Nephron progenitor cell (in vitro differentiated cells): ENCODE measurements around the gene CFAP299.

ENCODE experiments used
- DNase-seq: peaks from one replicate; pipeline ENCODE4 v3.0.0; 2021
- H3K27ac Mint-ChIP-seq: 2 replicates; pipeline ENCODE4 v1.8.0; 2021; ENCODE audit warnings: mild to moderate bottlenecking, moderate library complexity, mixed read lengths
- H3K27me3 Mint-ChIP-seq: 2 replicates; pipeline ENCODE4 v1.8.0; 2021; ENCODE audit warnings: mild to moderate bottlenecking, low read depth, mixed read lengths; ENCODE audit not compliant: poor library complexity
- H3K36me3 Mint-ChIP-seq: 2 replicates; pipeline ENCODE4 v1.8.0; 2021; ENCODE audit warnings: low read depth, mixed read lengths
- H3K4me1 Mint-ChIP-seq: 2 replicates; pipeline ENCODE4 v1.8.0; 2021; ENCODE audit warnings: mixed read lengths
- H3K4me3 Mint-ChIP-seq: 2 replicates; pipeline ENCODE4 v1.8.0; 2021; ENCODE audit warnings: mild to moderate bottlenecking, moderate library complexity, mixed read lengths
- H3K9me3 Mint-ChIP-seq: 2 replicates; pipeline ENCODE4 v1.8.0; 2021; ENCODE audit warnings: mild to moderate bottlenecking, moderate library complexity, mixed read lengths
- CTCF ChIP-seq: fragments of 200-600 bp; sonication (generic); IDR thresholded peaks from 2 replicates; pipeline ENCODE4 v1.5.0; 2021; ENCODE audit warnings: antibody characterized with exemption

Gene CFAP299

GRCh38 chr4:80576796-80577195, 241.3 kb downstream of the CFAP299 start:
- Mint-ChIP-seq H3K4me3 (no peak overlapping the region), H3K9me3 (peaks cover 31% of the 10 kb centered on the region), H3K27me3 (peaks cover 4% of the 10 kb centered on the region), H3K36me3 (peaks cover 20% of the 10 kb centered on the region), H3K4me1 (peaks cover 13% of the 10 kb centered on the region), H3K27ac (no peak overlapping the region)
- TF ChIP-seq CTCF: no peak
- DNase-seq: peak; percentile 41

- Mint-ChIP-seq H3K27ac (no peak overlapping the region), H3K27me3 (peaks cover 4% of the 10 kb centered on the region), H3K9me3 (peaks cover 27% of the 10 kb centered on the region), H3K4me1 (peaks cover 13% of the 10 kb centered on the region), H3K4me3 (no peak overlapping the region), H3K36me3 (peaks cover 20% of the 10 kb centered on the region)
- DNase-seq: no peak
- TF ChIP-seq CTCF: no peak
These were observed 242.5 kb downstream of the CFAP299 start for GRCh38 chr4:80578001-80578400.

- no peak overlapping the region for H3K27ac Mint-ChIP-seq
- no peak for TF ChIP-seq CTCF
- H3K36me3 Mint-ChIP-seq: no peaks in the 10 kb centered on the region
- DNase-seq: no peak
- no peaks in the 10 kb centered on the region for H3K9me3 Mint-ChIP-seq
- no peak overlapping the region for H3K4me3 Mint-ChIP-seq
- peaks cover 5% of the 10 kb centered on the region for H3K27me3 Mint-ChIP-seq
- H3K4me1 Mint-ChIP-seq: no peaks in the 10 kb centered on the region
These were observed 250.0 kb downstream of the CFAP299 start for GRCh38 chr4:80585542-80585941.

- Mint-ChIP-seq H3K27me3 (peaks cover 5% of the 10 kb centered on the region), H3K9me3 (no peaks in the 10 kb centered on the region)
These were observed 251.2 kb downstream of the CFAP299 start for GRCh38 chr4:80586716-80587115.

GRCh38 chr4:80587871-80588385, 252.4 kb downstream of the CFAP299 start:
- no peaks in the 10 kb centered on the region for H3K9me3 Mint-ChIP-seq
- H3K36me3 Mint-ChIP-seq: no peaks in the 10 kb centered on the region
- H3K27me3 Mint-ChIP-seq: peaks cover 5% of the 10 kb centered on the region
- H3K4me3 Mint-ChIP-seq: no peak overlapping the region
- H3K27ac Mint-ChIP-seq: no peak overlapping the region
- TF ChIP-seq CTCF: no peak
- H3K4me1 Mint-ChIP-seq: no peaks in the 10 kb centered on the region
- DNase-seq: no peak

More at GRCh38 chr4:80586716-80587115, 251.2 kb downstream of the CFAP299 start:
- Mint-ChIP-seq H3K4me1 (no peaks in the 10 kb centered on the region), H3K36me3 (no peaks in the 10 kb centered on the region), H3K27ac (no peak overlapping the region), H3K4me3 (no peak overlapping the region)
- DNase-seq: no peak
- TF ChIP-seq CTCF: no peak

GRCh38 chr4:80592950-80593349, 257.4 kb downstream of the CFAP299 start:
- peak; percentile 24 for TF ChIP-seq CTCF
- H3K9me3 Mint-ChIP-seq: no peaks in the 10 kb centered on the region
- peaks cover 2% of the 10 kb centered on the region for H3K27me3 Mint-ChIP-seq
- H3K27ac Mint-ChIP-seq: no peak overlapping the region
- no peaks in the 10 kb centered on the region for H3K36me3 Mint-ChIP-seq
- no peak for DNase-seq
- H3K4me1 Mint-ChIP-seq: no peaks in the 10 kb centered on the region
- no peak overlapping the region for H3K4me3 Mint-ChIP-seq
